GM06990 (cell line): ENCODE data around the gene AKR1D1.
A peak's percentile ranks its signal among the peaks of the same experiment; 100 is the strongest.
"Not testable (repeated sequence)": the region's sequence is repeated elsewhere in the genome, so short reads cannot be mapped to it uniquely, and the experiment has no call there.

Source experiments
- DNase-seq: peaks from one replicate; pipeline ENCODE4 v3.0.0-alpha.2; 2011; ENCODE audit not compliant: insufficient read length; ENCODE audit errors: extremely low read depth
- H3K27me3 ChIP-seq: replicated peaks from 2 replicates; pipeline ENCODE4 v1.6.0; 2011; ENCODE audit warnings: low read length; ENCODE audit not compliant: control insufficient read depth, insufficient read depth
- H3K36me3 ChIP-seq: 2 replicates; pipeline ENCODE4 v1.5.1; 2011; ENCODE audit warnings: low read length; ENCODE audit not compliant: control insufficient read depth, insufficient read depth
- H3K4me3 ChIP-seq: replicated peaks from 2 replicates; pipeline ENCODE4 v1.5.1; 2011; ENCODE audit warnings: low read depth, mild to moderate bottlenecking, control low read depth, low read length
- TF ChIP-seq, protein P1 (sequence below): IDR thresholded peaks from 2 replicates; pipeline ENCODE4 v1.5.1; 2011; ENCODE audit warnings: low read length, control low read depth, mild to moderate bottlenecking, inconsistent platforms; ENCODE audit not compliant: insufficient read depth, poor library complexity, severe bottlenecking

AKR1D1 gene

DNA sequence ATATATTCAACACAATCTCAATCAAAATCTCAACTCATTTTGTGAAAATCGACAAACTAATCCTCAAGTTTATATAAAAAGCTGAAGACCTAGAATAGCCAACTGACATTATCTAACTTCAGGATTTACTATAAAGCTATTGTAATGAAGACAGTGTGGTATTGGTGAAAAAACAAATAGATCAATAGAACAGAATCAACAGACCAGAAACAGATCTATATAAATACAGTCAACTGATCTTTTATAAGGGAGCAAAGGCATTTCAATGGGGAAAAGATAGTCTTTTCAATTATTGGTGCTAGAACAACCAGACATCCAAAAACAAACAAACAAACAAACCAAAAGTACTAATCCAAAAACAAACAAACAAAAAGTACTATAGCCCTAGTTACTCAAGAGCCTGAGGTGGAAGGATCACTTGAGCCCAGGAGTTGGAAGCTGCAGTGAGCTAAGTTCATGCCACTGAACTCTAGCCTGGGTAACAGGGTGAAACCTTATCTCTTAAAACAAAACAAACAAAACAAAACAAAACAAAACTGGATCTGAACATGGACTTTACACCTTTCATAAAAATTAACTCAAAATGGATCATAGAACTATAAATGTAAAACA, 26.6 kb upstream of the AKR1D1 start:
- Histone ChIP-seq H3K27me3 (no peaks in the 10 kb centered on the region), H3K36me3 (no peaks in the 10 kb centered on the region), H3K4me3 (no peak overlapping the region)
- TF ChIP-seq, protein P1, sequence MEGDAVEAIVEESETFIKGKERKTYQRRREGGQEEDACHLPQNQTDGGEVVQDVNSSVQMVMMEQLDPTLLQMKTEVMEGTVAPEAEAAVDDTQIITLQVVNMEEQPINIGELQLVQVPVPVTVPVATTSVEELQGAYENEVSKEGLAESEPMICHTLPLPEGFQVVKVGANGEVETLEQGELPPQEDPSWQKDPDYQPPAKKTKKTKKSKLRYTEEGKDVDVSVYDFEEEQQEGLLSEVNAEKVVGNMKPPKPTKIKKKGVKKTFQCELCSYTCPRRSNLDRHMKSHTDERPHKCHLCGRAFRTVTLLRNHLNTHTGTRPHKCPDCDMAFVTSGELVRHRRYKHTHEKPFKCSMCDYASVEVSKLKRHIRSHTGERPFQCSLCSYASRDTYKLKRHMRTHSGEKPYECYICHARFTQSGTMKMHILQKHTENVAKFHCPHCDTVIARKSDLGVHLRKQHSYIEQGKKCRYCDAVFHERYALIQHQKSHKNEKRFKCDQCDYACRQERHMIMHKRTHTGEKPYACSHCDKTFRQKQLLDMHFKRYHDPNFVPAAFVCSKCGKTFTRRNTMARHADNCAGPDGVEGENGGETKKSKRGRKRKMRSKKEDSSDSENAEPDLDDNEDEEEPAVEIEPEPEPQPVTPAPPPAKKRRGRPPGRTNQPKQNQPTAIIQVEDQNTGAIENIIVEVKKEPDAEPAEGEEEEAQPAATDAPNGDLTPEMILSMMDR = no peak
- no peak for DNase-seq

DNA sequence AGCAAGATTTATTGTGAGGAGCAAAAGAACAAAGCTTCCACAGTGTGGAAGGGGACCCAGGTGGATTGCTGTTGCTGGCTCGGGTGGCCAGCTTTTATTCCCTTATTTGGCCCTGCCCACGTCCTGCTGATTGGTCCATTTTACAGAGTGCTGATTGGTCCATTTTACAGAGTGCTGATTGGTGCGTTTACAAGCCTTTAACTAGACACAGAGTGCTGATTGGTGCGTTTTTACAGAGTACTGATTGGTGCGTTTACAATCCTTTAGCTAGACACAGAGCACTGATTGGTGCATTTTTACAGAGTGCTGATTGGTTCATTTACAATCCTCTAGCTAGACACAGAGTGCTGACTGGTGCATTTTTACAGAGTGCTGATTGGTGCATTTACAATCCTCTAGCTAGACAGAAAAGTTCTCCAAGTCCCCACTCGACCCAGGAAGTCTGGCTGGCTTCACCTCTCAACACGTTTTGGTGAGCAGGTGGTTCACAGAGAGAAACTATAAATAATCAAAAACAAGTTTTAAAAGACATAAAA, 24.5 kb upstream of the AKR1D1 start:
- not testable (repeated sequence) for H3K4me3 ChIP-seq, DNase-seq, H3K36me3 ChIP-seq, H3K27me3 ChIP-seq

DNA sequence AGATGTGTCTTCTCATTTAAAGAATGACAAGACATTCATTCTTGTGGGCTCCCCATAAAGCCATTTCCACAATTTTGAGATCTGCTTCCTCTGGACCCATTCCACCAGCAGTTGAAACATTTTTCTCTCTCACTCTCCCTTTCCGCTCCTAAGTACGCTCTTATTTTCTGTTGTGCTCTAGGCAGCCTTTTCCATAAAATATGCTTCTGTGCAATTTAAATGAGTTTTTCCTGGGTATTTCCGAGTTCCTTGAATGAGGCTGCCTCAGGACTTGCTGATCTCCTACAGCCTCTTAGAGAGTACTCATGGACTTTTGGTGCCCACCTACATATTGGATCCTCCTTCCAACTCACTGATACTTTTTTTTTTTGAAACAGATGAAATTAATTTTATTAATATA, 23.6 kb upstream of the AKR1D1 start:
- H3K27me3 ChIP-seq = no peaks in the 10 kb centered on the region
- DNase-seq = no peak
- H3K4me3 ChIP-seq = no peak overlapping the region
- no peaks in the 10 kb centered on the region for H3K36me3 ChIP-seq
- TF ChIP-seq, protein P1 = no peak

DNA sequence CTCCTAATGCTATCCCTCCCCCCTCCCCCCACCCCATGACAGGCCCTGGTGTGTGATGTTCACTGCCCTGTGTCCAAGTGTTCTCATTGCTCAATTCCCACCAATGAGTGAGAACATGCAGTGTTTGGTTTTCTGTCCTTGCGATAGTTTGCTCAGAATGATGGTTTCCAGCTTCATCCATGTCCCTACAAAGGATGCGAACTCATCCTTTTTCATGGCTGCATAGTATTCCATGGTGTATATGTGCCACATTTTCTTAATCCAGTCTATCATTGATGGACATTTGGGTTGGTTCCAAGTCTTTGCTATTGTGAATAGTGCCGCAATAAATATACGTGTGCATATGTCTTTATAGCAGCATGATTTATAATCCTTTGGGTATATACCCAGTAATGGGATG, 20.6 kb upstream of the AKR1D1 start:
- not testable (repeated sequence) for H3K36me3 ChIP-seq, H3K27me3 ChIP-seq, DNase-seq, H3K4me3 ChIP-seq

DNA sequence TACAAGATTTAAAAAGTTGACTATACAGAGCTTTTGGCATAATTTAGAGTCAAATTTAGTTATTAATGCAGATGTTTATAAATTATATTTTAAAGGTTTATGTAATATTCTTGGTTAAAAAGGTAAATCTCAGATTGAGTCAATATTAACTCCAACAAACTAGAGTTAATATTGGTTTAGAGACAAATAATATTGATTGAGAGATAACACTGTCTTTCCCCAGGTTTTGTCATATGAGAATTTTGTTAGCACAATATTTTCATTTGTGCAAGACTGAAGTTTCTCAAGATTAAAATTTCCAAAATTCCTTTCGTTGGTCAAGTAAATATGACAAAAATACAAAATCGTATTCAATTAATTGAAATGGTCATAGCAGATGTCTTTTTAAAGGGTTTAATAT, 12.9 kb upstream of the AKR1D1 start:
- Histone ChIP-seq H3K4me3 (no peak overlapping the region), H3K27me3 (no peaks in the 10 kb centered on the region), H3K36me3 (no peaks in the 10 kb centered on the region)
- TF ChIP-seq, protein P1 = no peak
- no peak for DNase-seq

DNA sequence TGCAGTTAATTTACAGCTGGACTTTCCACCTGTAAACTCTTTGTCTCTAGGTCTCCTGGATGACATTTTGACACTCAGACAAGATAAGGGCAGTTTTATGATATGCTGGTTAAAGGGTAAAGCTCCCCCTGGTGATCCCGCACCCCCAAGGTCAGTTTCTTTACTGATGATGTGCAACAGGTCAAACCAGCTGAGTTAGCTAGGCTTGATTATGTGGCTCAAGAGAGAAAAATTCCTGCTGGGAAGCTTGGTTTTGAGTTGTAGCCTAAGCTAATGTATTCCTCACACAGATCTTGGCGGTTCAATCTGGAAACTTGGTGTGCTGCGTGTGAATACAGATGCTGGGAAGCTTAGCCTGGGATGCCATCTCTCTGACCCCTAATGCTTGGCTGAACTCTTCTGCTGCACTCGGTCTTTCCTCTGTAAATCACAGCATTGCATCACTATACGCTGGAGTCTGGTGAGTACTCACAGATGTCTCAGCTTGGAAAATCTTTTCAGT, 11.4 kb upstream of the AKR1D1 start:
- no peaks in the 10 kb centered on the region for H3K27me3 ChIP-seq
- DNase-seq = no peak

More for the DNA sequence above, 11.4 kb upstream of the AKR1D1 start:
- TF ChIP-seq, protein P1 = peak; percentile 17
- Histone ChIP-seq H3K4me3 (no peak overlapping the region), H3K36me3 (no peaks in the 10 kb centered on the region)
